ENCODE results near the gene AGER.
"Not testable (repeated sequence)": the region's sequence is repeated elsewhere in the genome, so short reads cannot be mapped to it uniquely, and the experiment has no call there.

Gene AGER

GRCh38 chr6:32184084-32184640 lies at the start of gene AGER:
AGER (minus strand) TSS chr6:32184253; CDS start chr6:32184222, 31 bp downstream.
- no peak for DNase-seq

- DNase-seq: no peak
Measured at GRCh38 chr6:32226434-32226833, 42.4 kb upstream of the AGER start.

GRCh38 chr6:32224696-32225095 lies 40.6 kb upstream of the AGER start:
- DNase-seq: no peak

- no peak for DNase-seq
Measured at GRCh38 chr6:32223258-32224235, 39.5 kb upstream of the AGER start, which contains the start of gene NOTCH4. NOTCH4 (minus strand) TSS chr6:32224067; CDS start chr6:32223928, 139 bp downstream.

GRCh38 chr6:32222333-32223230 lies 38.5 kb upstream of the AGER start:
- no peak for DNase-seq

- DNase-seq: no peak
Measured at GRCh38 chr6:32220021-32220420, 36.0 kb upstream of the AGER start.

GRCh38 chr6:32218167-32218566 lies 34.1 kb upstream of the AGER start:
- DNase-seq: no peak

GRCh38 chr6:32216998-32217397 lies 32.9 kb upstream of the AGER start:
- DNase-seq: no peak

GRCh38 chr6:32216285-32216684 lies 32.2 kb upstream of the AGER start:
- no peak for DNase-seq

- no peak for DNase-seq
Measured at GRCh38 chr6:32215617-32216016, 31.6 kb upstream of the AGER start.

GRCh38 chr6:32214126-32214525 lies 30.1 kb upstream of the AGER start:
- DNase-seq: no peak

- DNase-seq: no peak
Measured at GRCh38 chr6:32213649-32214048, 29.6 kb upstream of the AGER start.

- DNase-seq: no peak
Measured at GRCh38 chr6:32212076-32212760, 28.2 kb upstream of the AGER start.

- DNase-seq: not testable (repeated sequence)
Measured at GRCh38 chr6:32211432-32211831, 27.4 kb upstream of the AGER start.

- DNase-seq: no peak
Measured at GRCh38 chr6:32210191-32210601, 26.1 kb upstream of the AGER start.

GRCh38 chr6:32208996-32209395 lies 24.9 kb upstream of the AGER start:
- DNase-seq: no peak

- DNase-seq: no peak
Measured at GRCh38 chr6:32204268-32204715, 20.2 kb upstream of the AGER start.

GRCh38 chr6:32203426-32204267 lies 19.6 kb upstream of the AGER start:
- DNase-seq: no peak

GRCh38 chr6:32202186-32202585 lies 18.1 kb upstream of the AGER start:
- no peak for DNase-seq

Data from anterior cingulate cortex (tissue), 58 donors.